Measurements from ENCODE around the gene ARHGAP28. TPM values are rescaled to one million over a fixed set of nuclear protein-coding genes. Genes with fewer than 3 reads are reported as not detected.
"Not testable (repeated sequence)": the region's sequence is repeated elsewhere in the genome, so short reads cannot be mapped to it uniquely, and the experiment has no call there.

ARHGAP28 gene
- total RNA-seq, 2 donors from 2014 or later = not detected

DNA sequence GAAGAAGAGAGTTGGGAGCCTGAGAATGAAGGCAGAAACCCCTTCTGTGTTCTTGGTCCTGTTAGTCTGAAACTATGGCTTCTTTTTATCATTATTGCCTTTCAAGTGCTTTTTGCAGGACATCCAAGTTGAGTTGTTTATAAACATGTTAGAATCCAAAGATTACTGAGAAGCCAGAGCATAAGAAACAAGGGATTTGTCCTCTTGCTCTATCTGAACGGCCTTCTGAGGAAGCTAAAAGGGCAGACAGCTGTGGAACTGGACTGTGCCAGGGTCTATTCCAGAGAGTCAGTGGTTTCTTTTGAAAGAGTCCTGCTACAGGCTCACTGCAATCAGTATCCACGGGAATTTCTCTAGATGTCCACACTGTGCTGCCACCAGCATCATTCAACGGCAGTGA lies 86.6 kb downstream of the ARHGAP28 start:
- peaks cover 3 to 9% of the 10 kb centered on the region in 2 donors for H3K9me3 Mint-ChIP-seq
- DNase-seq (no peak), ATAC-seq (replicated peaks in 1 of 2) (no peak)
- H3K27me3 Mint-ChIP-seq (ENCODE audit: low read depth) = no peaks in the 10 kb centered on the region
- H3K36me3 Mint-ChIP-seq (ENCODE audit: insufficient read depth in 2 of 2) = peaks cover 0 to 3% of the 10 kb centered on the region in 2 donors
- no peak overlapping the region for H3K4me3 Mint-ChIP-seq
- no peak overlapping the region for H3K27ac Mint-ChIP-seq
- H3K4me1 Mint-ChIP-seq (ENCODE audit: low read depth) = no peaks in the 10 kb centered on the region

DNA sequence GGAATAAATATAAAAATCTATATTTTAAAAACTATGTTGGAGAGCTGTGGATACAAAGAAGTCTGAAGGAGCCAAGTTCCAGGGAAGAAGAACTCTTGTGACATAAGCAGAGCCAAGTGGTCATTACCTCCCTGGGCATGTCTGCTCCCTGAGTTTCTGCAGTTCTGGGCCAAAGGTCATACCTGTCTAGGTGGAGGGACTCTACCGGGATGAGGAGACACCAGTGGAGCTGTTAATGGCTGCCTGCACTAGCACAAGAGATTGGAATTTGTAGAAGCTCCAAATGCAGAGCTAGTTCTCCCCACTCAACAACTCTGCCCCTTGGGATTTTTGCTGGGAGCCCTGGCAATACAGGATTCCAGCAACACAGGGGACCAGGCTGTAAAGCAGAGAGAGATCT lies 89.8 kb downstream of the ARHGAP28 start:
- peaks cover 0 to 3% of the 10 kb centered on the region in 2 donors for H3K36me3 Mint-ChIP-seq (ENCODE audit: insufficient read depth in 2 of 2)
- no peaks in the 10 kb centered on the region for H3K4me1 Mint-ChIP-seq (ENCODE audit: low read depth)
- no peaks in the 10 kb centered on the region for H3K27me3 Mint-ChIP-seq (ENCODE audit: low read depth)
- H3K27ac Mint-ChIP-seq = no peak overlapping the region
- no peak overlapping the region for H3K4me3 Mint-ChIP-seq
- H3K9me3 Mint-ChIP-seq = peaks cover 4 to 7% of the 10 kb centered on the region in 2 donors
- ATAC-seq (replicated peaks in 1 of 2) (no peak), DNase-seq (no peak)

DNA sequence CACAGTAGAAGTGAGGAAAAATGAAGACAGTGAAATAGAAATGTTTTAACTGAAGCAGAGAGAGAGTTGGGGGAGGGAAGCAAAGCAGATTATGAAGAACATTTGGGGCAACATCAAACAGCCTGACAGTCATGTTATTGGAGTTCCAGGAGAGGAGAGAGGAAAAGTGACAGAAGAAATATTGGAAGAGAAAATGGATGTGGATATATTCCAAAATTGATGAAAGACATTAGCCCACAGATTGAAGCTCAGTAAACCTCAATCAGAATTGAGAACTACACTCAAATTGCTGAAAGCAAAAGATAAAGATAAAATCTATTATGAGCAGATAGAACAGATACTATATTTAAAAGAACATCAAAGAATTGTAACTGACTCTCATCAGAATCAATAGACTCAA lies 90.8 kb downstream of the ARHGAP28 start:
- Mint-ChIP-seq H3K36me3 (ENCODE audit: insufficient read depth in 2 of 2) (peaks cover 0 to 3% of the 10 kb centered on the region in 2 donors), H3K27ac (no peak overlapping the region), H3K27me3 (ENCODE audit: low read depth) (no peaks in the 10 kb centered on the region), H3K4me1 (ENCODE audit: low read depth) (no peaks in the 10 kb centered on the region), H3K4me3 (no peak overlapping the region), H3K9me3 (peaks cover 4 to 7% of the 10 kb centered on the region in 2 donors)
- ATAC-seq (replicated peaks in 1 of 2) (no peak), DNase-seq (no peak)

DNA sequence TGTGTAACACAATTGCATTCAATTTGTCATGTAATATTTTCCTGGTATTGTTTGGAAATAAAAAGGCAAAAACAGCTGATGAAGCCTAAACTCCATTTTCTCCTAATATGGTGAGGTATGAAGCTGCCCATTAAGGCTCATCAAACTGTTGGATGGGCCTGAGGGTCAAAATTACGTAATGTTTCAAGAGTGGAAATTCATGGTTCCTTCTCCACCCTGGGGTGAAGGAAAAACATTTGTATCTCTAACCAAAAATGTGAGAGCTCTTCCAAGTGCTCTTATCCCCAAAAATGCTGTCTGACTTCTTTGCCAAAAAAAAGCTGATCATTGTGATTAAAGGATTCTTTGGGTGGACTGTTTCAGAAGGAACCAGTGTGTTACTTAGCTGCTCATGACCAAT lies 91.8 kb downstream of the ARHGAP28 start:
- DNase-seq = no peak
- H3K27me3 Mint-ChIP-seq (ENCODE audit: low read depth) = no peaks in the 10 kb centered on the region

DNA sequence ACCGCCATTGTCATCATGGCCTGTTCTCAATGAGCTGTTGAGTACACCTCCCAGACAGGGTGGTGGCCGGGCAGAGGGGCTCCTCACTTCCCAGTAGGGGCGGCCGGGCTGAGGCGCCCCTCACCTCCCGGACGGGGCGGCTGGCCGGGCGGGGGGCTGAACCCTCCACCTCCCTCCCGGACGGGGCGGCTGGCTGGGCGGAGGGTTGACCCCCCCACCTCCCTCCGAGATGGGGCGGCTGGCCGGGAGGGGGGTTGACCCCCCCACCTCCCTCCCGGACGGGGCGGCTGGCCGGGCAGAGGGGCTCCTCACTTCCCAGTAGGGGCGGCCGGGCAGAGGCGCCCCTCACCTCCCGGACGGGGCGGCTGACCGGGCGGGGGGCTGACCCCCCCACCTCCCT lies 97.6 kb downstream of the ARHGAP28 start:
- DNase-seq; H3K4me1 Mint-ChIP-seq (ENCODE audit: low read depth); H3K36me3 Mint-ChIP-seq (ENCODE audit: insufficient read depth in 2 of 2); H3K27me3 Mint-ChIP-seq (ENCODE audit: low read depth); ATAC-seq (replicated peaks in 1 of 2); H3K27ac Mint-ChIP-seq; H3K9me3 Mint-ChIP-seq; H3K4me3 Mint-ChIP-seq: not testable (repeated sequence)

More for the DNA sequence above, 91.8 kb downstream of the ARHGAP28 start:
- Mint-ChIP-seq H3K36me3 (ENCODE audit: insufficient read depth in 2 of 2) (peaks cover 0 to 3% of the 10 kb centered on the region in 2 donors), H3K27ac (no peak overlapping the region), H3K4me1 (ENCODE audit: low read depth) (no peaks in the 10 kb centered on the region), H3K4me3 (no peak overlapping the region), H3K9me3 (peaks cover 7% of the 10 kb centered on the region in 2 donors)
- no peak for ATAC-seq (replicated peaks in 1 of 2)

DNA sequence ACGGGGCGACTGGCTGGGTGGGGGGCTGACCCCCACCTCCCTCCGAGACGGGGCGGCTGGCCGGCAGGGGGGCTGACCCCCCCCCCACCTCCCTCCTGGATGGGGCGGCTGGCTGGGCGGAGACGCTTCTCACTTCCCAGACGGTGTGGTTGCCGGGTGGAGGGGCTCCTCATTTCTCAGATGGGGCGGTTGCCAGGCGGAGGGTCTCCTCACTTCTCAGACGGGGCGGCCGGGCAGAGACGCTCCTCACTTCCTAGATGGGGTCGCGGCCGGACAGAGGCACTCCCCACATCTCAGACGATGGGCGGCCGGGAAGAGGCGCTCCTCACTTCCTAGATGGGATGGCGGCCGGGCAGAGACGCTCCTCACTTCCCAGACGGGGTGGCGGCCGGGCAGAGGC lies 98.0 kb downstream of the ARHGAP28 start:
- H3K27ac Mint-ChIP-seq; H3K27me3 Mint-ChIP-seq (ENCODE audit: low read depth); ATAC-seq (replicated peaks in 1 of 2); DNase-seq; H3K4me3 Mint-ChIP-seq; H3K9me3 Mint-ChIP-seq; H3K36me3 Mint-ChIP-seq (ENCODE audit: insufficient read depth in 2 of 2); H3K4me1 Mint-ChIP-seq (ENCODE audit: low read depth): not testable (repeated sequence)

DNA sequence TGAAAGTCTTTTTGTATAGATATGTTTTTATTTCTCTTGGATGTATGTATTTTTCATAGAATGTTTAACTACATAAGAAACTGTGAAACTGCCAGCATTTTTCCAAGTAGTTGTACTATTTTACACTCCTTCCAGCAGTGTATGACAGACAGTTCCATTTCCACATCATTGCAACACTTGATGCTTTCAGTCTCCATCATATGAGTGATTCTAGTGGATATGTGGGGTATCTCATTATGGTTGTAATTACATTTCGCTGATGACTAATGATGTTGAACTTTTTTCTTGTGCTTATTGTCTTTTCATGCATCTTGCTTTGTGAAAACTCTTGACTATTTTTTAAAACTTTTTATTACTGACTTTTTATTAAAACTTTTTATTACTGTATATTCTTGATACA lies 101.4 kb downstream of the ARHGAP28 start:
- Mint-ChIP-seq H3K9me3 (peaks cover 7 to 16% of the 10 kb centered on the region in 2 donors), H3K27ac (no peak overlapping the region), H3K4me1 (ENCODE audit: low read depth) (no peaks in the 10 kb centered on the region), H3K27me3 (ENCODE audit: low read depth) (no peaks in the 10 kb centered on the region), H3K36me3 (ENCODE audit: insufficient read depth in 2 of 2) (no peaks in the 10 kb centered on the region), H3K4me3 (no peak overlapping the region)
- ATAC-seq (replicated peaks in 1 of 2) = no peak
- no peak for DNase-seq

DNA sequence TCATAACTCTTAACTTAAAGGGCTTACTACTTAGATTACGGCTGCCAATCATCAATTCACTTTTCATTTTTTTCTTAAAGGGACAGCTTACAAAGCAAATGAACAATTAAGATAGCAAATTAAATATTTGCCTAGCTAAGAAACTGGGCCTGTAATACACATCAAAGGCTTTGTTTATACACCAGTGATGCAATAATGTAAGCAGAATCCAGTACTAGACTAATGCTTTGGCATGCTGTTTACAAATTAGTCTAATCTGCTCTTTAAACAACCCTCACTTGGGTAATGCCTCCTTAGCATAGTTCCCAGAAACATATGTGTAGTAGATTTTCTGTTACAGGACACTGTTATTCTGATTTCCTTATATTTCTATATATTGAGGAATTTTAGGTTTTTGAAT lies 105.8 kb downstream of the ARHGAP28 start:
- no peaks in the 10 kb centered on the region for H3K36me3 Mint-ChIP-seq (ENCODE audit: insufficient read depth in 2 of 2)
- no peaks in the 10 kb centered on the region for H3K4me1 Mint-ChIP-seq (ENCODE audit: low read depth)
- no peak overlapping the region for H3K27ac Mint-ChIP-seq
- ATAC-seq (replicated peaks in 1 of 2) (no peak), DNase-seq (no peak)
- H3K27me3 Mint-ChIP-seq (ENCODE audit: low read depth) = no peaks in the 10 kb centered on the region
- peaks cover 6 to 11% of the 10 kb centered on the region in 2 donors for H3K9me3 Mint-ChIP-seq
- no peak overlapping the region for H3K4me3 Mint-ChIP-seq

DNA sequence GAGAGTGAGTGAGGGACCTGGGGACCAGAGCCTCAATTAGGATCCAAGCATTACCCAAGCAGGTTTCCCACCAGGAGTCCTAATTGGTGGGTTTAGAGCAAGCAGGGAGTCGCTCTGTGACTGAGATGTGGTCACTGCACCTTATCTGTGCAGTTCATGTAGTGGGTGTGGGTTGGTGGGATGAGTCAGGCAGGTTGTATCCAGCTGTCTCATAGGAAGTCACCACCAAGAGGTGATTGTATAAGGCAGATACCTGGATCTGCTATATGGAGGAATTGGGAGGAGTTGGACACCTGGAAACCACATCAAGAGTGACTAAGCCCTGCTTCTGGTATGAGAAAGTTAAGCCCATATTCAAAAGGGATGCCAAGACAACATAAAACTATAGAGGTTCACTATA lies 106.8 kb downstream of the ARHGAP28 start:
- no peak for ATAC-seq (replicated peaks in 1 of 2)
- Mint-ChIP-seq H3K27ac (no peak overlapping the region), H3K4me3 (no peak overlapping the region), H3K36me3 (ENCODE audit: insufficient read depth in 2 of 2) (no peaks in the 10 kb centered on the region), H3K9me3 (peaks cover 6 to 11% of the 10 kb centered on the region in 2 donors), H3K4me1 (ENCODE audit: low read depth) (no peaks in the 10 kb centered on the region), H3K27me3 (ENCODE audit: low read depth) (no peaks in the 10 kb centered on the region)
- no peak for DNase-seq

DNA sequence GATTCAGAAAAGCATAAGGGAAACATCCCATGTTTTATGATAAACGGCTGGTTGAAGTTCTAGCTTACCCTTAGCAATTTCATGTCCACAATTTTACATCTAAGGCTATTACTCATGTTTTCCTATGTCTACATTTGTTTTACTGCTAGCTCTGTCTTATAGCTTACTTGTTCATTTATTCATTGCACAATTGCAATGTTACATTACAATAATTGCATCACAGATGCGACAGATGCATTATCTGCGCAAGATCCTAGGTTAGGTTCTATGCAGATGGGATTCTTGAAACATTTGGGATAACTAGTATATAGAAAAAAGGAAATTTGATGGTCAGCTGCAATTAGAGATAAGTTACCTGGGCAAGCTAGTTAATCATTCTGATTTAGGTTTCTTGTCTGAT lies 108.4 kb downstream of the ARHGAP28 start:
- no peaks in the 10 kb centered on the region for H3K36me3 Mint-ChIP-seq (ENCODE audit: insufficient read depth in 2 of 2)
- DNase-seq (no peak), ATAC-seq (replicated peaks in 1 of 2) (no peak)
- H3K9me3 Mint-ChIP-seq = peaks cover 6 to 10% of the 10 kb centered on the region in 2 donors
- no peak overlapping the region for H3K27ac Mint-ChIP-seq
- H3K4me3 Mint-ChIP-seq = no peak overlapping the region
- no peaks in the 10 kb centered on the region for H3K4me1 Mint-ChIP-seq (ENCODE audit: low read depth)
- no peaks in the 10 kb centered on the region for H3K27me3 Mint-ChIP-seq (ENCODE audit: low read depth)

DNA sequence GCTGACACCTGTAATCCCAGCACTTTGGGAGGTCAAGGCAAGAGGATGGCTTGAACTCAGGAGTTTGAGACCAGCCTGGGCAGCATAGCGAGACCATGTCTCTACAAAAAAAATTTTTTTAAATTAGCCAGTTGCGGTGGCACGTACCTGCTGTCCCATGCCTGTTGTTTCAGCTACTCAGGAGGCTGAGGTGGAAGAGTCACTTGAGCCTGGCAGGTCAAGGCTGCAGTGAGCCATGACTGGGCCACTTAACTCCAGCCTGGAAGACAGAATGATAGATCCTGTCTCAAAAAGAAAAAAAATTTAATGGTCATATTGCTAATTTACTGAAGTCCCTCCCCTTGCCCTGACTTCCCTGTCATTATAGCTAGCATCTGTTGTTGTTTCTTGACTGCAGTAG lies 112.6 kb downstream of the ARHGAP28 start:
- no peaks in the 10 kb centered on the region for H3K36me3 Mint-ChIP-seq (ENCODE audit: insufficient read depth in 2 of 2)
- peaks cover 4% of the 10 kb centered on the region in 2 donors for H3K9me3 Mint-ChIP-seq
- no peak overlapping the region for H3K4me3 Mint-ChIP-seq
- ATAC-seq (replicated peaks in 1 of 2) (no peak), DNase-seq (no peak)
- no peaks in the 10 kb centered on the region for H3K4me1 Mint-ChIP-seq (ENCODE audit: low read depth)
- no peak overlapping the region for H3K27ac Mint-ChIP-seq
- no peaks in the 10 kb centered on the region for H3K27me3 Mint-ChIP-seq (ENCODE audit: low read depth)

DNA sequence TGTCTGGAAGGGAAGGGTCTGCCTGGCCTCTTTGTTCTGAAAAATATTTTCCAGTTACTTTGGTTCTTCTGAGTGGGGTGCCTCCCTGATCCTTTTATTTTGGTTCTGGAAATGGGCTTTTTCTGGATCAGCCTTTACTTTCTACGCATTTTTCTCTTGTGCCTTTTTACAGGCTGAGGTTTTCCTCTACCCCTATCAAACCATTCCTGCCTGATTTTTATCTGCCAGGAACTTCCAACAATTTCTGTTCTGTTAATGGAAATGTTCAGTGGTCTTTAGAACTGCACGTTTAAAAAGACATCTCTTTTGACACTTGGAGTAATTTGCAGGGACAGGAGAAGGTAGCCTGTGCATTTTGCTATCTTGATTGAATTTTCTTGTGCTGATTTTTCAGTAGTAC lies 113.8 kb downstream of the ARHGAP28 start:
- no peaks in the 10 kb centered on the region for H3K4me1 Mint-ChIP-seq (ENCODE audit: low read depth)
- ATAC-seq (replicated peaks in 1 of 2) (no peak), DNase-seq (no peak)
- no peak overlapping the region for H3K27ac Mint-ChIP-seq
- H3K27me3 Mint-ChIP-seq (ENCODE audit: low read depth) = no peaks in the 10 kb centered on the region
- no peak overlapping the region for H3K4me3 Mint-ChIP-seq
- H3K36me3 Mint-ChIP-seq (ENCODE audit: insufficient read depth in 2 of 2) = no peaks in the 10 kb centered on the region
- H3K9me3 Mint-ChIP-seq = peaks cover 4 to 5% of the 10 kb centered on the region in 2 donors

DNA sequence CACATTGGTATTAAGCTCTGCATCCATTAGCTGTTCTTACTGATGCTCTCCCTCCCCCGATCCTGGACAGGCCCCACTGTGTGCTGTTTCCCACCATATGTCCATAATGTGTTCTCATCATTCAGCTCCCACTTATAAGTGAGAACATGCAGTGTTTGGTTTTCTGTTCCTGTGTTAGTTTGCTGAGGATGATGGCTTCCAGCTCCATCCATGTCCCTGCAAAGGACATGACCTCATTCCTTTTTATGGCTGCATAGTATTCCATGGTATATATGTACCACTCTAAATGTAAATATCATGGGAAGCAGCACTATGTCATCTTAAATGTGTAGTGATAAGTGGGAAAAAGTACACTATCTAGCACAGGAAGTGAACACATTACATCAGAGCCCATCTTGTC lies 116.0 kb downstream of the ARHGAP28 start:
- DNase-seq; H3K27me3 Mint-ChIP-seq (ENCODE audit: low read depth); H3K4me3 Mint-ChIP-seq; H3K9me3 Mint-ChIP-seq; H3K4me1 Mint-ChIP-seq (ENCODE audit: low read depth); ATAC-seq (replicated peaks in 1 of 2); H3K27ac Mint-ChIP-seq; H3K36me3 Mint-ChIP-seq (ENCODE audit: insufficient read depth in 2 of 2): not testable (repeated sequence)

DNA sequence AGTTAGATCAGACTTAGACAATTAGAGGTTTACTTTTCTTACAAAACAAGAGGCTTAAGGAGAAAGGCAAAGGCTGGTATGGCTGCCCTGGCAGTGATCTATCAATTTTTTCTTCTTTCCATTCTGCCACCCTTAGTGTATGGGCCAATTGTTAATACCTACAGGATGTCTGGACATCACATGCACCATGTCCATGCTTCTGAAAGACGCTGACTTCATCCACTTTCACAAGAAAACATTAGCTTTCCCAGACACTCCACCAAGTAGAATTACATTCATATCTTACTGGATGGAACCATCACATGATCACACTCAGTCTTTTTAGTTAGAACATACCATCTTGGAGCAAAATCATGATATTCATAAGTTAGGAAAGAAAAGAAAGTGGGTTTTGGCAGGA lies 120.9 kb downstream of the ARHGAP28 start:
- no peaks in the 10 kb centered on the region for H3K36me3 Mint-ChIP-seq (ENCODE audit: insufficient read depth in 2 of 2)
- no peaks in the 10 kb centered on the region for H3K4me1 Mint-ChIP-seq (ENCODE audit: low read depth)
- no peak overlapping the region for H3K4me3 Mint-ChIP-seq
- no peak overlapping the region for H3K27ac Mint-ChIP-seq
- ATAC-seq (replicated peaks in 1 of 2) (no peak), DNase-seq (no peak)
- peaks cover 4 to 5% of the 10 kb centered on the region in 2 donors for H3K9me3 Mint-ChIP-seq
- no peaks in the 10 kb centered on the region for H3K27me3 Mint-ChIP-seq (ENCODE audit: low read depth)

Data from activated T-cell treated with anti-CD3 and anti-CD28 coated beads, Interleukin-2, amount 50 U/mL, for 72 hours (primary cell).